ENCODE measurements around the gene OSBPL7. TPM values are rescaled to one million over a fixed set of nuclear protein-coding genes. Genes with fewer than 3 reads are reported as not detected.

Gene OSBPL7
- total and polyA plus RNA-seq, 2 of the 4 experiments (the other 2 are of a cell fraction) = 5.2 to 14.5 TPM

DNA sequence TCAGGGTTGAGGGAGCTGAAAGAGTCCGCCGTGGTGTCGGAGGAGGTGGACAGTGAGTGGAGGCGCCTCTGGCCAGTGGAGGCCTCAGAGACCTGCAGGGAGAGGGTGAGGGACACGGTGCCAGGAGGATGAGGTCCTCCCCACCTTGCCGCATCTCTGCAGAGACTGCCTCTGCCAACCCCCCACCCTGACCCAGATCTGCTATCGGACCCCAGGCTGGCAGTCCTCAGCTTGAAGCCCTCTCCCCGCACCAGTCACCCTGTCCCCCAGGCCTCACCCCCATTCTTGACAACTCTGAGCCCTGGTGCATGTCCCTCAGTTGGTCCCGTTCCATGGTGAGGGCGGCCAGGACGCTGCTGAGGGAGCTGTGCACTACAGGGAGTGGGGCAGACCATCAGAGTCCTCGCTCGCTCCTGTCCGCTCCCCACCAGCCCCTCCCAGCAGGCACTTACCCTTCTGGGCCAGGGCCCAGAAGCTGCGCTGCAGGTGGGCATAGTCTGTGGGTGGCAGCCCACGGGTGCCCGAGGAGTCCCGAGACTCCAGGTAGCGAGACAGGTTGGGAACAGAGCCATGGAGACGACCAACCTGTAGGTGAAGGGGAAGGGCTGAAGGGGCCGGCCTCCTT lies 5.4 kb downstream of the OSBPL7 start:
- no peak overlapping the region for H2AK5ac ChIP-seq (ENCODE audit: low read depth, low read length)
- H3K36me3 ChIP-seq (ENCODE audit: control insufficient read depth, insufficient read depth, low read length) = peaks cover 61% of the 10 kb centered on the region
- no peak overlapping the region for H3K27ac ChIP-seq (ENCODE audit: insufficient read depth, low read length)
- ChIA-PET CTCF (no interaction called here), POLR2A (ENCODE audit: unreplicated experiment) (no interaction called here)
- intact Hi-C loops (cut with micrococcal nuclease) (no loop called here), in situ Hi-C loops (cut with MboI; ENCODE audit: low sequenced_read_pairs) (no loop called here), dilution Hi-C loops (cut with HindIII; ENCODE audit: low sequenced_read_pairs, unreplicated experiment) (no loop called here)
- peaks cover 0 to 8% of the 10 kb centered on the region in 2 experiments; a peak in 1 of 4 replicates for H3K79me1 ChIP-seq (ENCODE audit: low read depth in 1 of 2, low read length in 2 of 2)
- no peak overlapping the region for H3K56ac ChIP-seq (ENCODE audit: extremely low read depth, insufficient read depth, low read length)
- no peak overlapping the region for H3K14ac ChIP-seq (replicated peaks; ENCODE audit: low read depth, low read length)
- H4K20me1 ChIP-seq (ENCODE audit: insufficient read depth, low read length) = peaks cover 15% of the 10 kb centered on the region
- H3K4me3 ChIP-seq (ENCODE audit: insufficient read depth, low read depth, low read length) = no peak overlapping the region
- H3K9ac ChIP-seq (ENCODE audit: low read depth, low read length) = no peak overlapping the region
- H2BK120ac ChIP-seq (ENCODE audit: low read depth, low read length) = no peak overlapping the region
- H3K23ac ChIP-seq (ENCODE audit: low read depth, low read length) = no peak overlapping the region
- WGBS, 2 experiments (ENCODE audit: extremely low coverage in 2 of 2, insufficient read length in 1 of 2) = no CpG with 5 or more reads among the region's 21 CpGs
- BruUV-seq (replicated peaks) = no TSS peak
- no peak overlapping the region for H2BK15ac ChIP-seq (ENCODE audit: low read depth, low read length)
- H2BK5ac ChIP-seq (ENCODE audit: low read depth, low read length, poor library complexity, severe bottlenecking) = no peak overlapping the region
- no peak overlapping the region for H3K4ac ChIP-seq (ENCODE audit: low read depth, low read length)
- H4K91ac ChIP-seq (ENCODE audit: insufficient read depth, low read depth, low read length) = no peak overlapping the region
- H4K5ac ChIP-seq (ENCODE audit: low read depth, low read length) = no peak overlapping the region
- H3K18ac ChIP-seq (ENCODE audit: low read depth, low read length) = no peak overlapping the region
- ATAC-seq (ENCODE audit: low read depth) = no peak
- H3K9me1 ChIP-seq (ENCODE audit: insufficient read depth, low read length) = 0 out of 2 replicates have a peak, but pooled peaks cover 4% of the 10 kb centered on the region
- no peaks in the 10 kb centered on the region for H3K27me3 ChIP-seq (ENCODE audit: control insufficient read depth, insufficient read depth, low read length)
- no peak overlapping the region for H2AFZ ChIP-seq (replicated peaks; ENCODE audit: low read length, poor library complexity)
- H3K9me3 ChIP-seq (ENCODE audit: control insufficient read depth, insufficient read depth, low read length) = no peaks in the 10 kb centered on the region
- H3K4me1 ChIP-seq (ENCODE audit: control insufficient read depth, insufficient read depth, low read length) = peaks cover 2% of the 10 kb centered on the region; the same call in 1 of the 2 replicates
- no peak overlapping the region for H4K8ac ChIP-seq (ENCODE audit: low read depth in 2 of 2, low read length in 2 of 2)
- H2AK9ac ChIP-seq (replicated peaks; ENCODE audit: low read depth, low read length, poor library complexity) = no peak overlapping the region
- H3K4me2 ChIP-seq (ENCODE audit: low read depth, low read length) = no peak overlapping the region
- TF ChIP-seq MXI1 (IDR thresholded peaks at IDR 0.05; ENCODE audit: borderline replicate concordance, low read depth, low read length) (no peak), BHLHE40 (IDR thresholded peaks at IDR 0.05; ENCODE audit: low read depth, low read length) (no peak), FOS (IDR thresholded peaks at IDR 0.05; ENCODE audit: low read depth, low read length) (no peak), RFX5 (IDR thresholded peaks at IDR 0.05; ENCODE audit: low read depth, low read length) (no peak), CHD1 (IDR thresholded peaks at IDR 0.05; ENCODE audit: low read depth, low read length) (no peak), POLR2A (IDR thresholded peaks at IDR 0.05; ENCODE audit: low read depth, low read length) (no peak), ELK1 (IDR thresholded peaks at IDR 0.05; ENCODE audit: borderline replicate concordance, low read depth, low read length) (no peak), MAFK (IDR thresholded peaks at IDR 0.05; ENCODE audit: low read depth, low read length) (no peak)
- TF ChIP-seq, protein P1, sequence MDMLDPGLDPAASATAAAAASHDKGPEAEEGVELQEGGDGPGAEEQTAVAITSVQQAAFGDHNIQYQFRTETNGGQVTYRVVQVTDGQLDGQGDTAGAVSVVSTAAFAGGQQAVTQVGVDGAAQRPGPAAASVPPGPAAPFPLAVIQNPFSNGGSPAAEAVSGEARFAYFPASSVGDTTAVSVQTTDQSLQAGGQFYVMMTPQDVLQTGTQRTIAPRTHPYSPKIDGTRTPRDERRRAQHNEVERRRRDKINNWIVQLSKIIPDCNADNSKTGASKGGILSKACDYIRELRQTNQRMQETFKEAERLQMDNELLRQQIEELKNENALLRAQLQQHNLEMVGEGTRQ (IDR thresholded peaks at IDR 0.05; ENCODE audit: low read depth, low read length) = no peak
- DNase-seq = no peak
- no peak overlapping the region for H2BK20ac ChIP-seq (ENCODE audit: low read depth, low read length)

Measured in IMR-90 (cell line).